MV-4-11 (cell line): Measurements from ENCODE around the gene LMTK3.
"Not testable (repeated sequence)": the region's sequence is repeated elsewhere in the genome, so short reads cannot be mapped to it uniquely, and the experiment has no call there.

Source experiments
- DNase-seq: peaks from one replicate; lab custom pipeline; 2025; lab: John Stamatoyannopoulos, UW

Gene LMTK3

DNA sequence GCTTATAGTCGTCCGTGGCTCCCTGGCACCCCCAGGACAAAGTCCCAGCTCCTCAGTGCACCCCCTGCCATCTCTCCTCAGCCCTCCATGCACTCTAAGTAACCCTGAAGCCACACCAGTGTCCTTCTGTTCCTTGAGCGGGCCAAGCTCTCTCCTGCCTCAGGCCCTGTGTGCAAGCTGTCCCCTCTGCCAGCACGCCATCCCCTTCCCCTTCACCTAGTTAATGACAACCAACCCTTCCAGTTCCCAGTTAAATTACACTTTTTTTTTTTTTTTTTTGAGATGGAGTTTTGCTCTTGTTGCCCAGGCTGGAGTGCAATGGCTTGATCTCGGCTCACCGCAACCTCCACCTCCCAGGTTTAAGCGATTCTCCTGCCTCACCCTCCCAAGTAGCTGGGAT lies 23.2 kb downstream of the LMTK3 start:
- DNase-seq = not testable (repeated sequence)

DNA sequence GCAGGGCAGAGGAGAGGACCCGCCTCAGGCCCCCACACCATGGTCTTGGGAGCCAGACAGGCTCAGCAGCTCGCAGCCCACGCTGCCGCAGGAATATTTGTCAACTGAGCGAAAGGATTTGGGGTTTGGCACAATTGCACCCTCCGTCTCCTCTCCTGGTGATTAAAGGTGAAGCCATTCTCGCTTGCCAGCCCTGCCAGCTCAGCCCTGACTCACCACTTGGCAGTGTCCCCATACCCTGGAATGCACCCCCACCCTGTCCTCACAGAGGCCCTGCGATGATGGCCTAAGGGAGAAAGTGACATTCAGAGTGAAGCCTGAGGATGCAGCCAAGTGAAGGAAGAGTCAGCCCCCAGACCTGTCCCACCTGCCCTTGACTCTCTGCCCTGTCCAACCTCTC lies 23.7 kb downstream of the LMTK3 start:
- no peak for DNase-seq

DNA sequence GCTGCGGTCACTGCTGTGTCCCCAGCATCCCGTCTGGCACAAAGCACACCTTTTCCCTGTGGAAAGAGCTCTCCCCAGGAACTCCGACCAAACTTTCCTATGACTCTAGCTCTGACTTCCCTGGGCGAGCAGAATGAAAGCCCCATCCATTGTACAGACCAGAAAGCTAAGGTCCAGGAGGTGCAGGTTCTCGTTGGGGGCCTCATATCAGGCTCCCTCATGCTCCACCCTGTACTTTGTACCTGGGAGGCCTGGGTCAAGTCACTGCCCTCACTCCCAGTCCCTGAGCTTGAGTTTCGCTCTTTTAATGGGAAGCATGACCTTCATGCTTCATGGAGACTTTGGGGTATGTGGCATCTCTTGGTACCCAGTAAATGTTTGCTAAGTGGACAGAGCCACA lies 24.1 kb downstream of the LMTK3 start:
- DNase-seq = no peak

DNA sequence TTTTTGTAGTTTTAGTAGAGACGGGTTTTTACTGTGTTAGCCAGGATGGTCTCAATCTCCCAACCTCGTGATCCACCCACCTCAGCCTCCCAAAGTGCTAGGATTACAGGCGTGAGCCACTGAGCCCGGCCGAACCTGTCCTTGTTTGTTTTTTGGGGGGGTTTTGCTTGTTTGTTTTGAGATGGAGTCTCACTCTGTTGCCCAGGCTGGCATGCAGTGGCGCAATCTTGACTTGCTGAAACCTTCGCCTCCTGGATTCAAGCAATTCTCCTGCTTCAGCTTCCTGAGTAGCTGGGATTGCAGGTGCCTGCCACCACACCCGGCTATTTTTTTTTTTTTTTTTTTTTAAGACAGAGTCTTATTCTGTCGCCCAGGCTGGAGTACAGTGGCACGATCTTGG lies 24.9 kb downstream of the LMTK3 start:
- DNase-seq = not testable (repeated sequence)

DNA sequence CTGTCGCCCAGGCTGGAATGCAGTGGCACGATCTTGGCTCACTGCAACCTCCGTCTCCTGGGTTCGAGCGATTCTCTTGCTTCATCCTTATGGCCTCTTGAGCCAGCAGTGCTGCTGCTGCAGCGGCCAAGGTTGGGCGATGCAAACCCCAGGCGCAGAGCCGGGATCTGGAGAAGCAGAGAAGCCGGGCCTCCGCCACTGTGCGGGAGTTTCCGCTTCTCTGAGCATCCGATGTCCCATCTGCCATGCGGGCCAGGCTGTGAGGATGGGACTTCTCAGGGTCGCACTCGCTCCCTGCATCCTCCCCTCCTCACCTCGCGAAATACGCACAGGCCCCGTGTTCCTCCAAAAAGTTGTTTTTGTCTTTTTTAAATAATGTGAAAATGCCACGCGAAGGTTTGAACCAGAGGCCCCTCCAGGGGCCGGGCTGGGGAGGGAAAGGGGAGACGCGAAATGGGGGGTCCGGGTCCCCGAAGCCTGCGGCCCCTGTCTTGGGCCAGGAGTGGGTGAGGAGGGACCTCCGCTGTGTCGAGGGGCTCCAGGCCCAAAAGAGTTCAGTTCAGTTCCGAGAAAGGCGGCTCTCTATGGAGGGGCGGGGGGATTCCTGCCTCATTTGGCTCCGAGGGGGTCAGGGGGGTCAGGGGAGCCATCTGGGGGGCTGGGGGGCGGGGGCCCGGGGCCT lies 26.6 kb downstream of the LMTK3 start:
- no peak for DNase-seq

DNA sequence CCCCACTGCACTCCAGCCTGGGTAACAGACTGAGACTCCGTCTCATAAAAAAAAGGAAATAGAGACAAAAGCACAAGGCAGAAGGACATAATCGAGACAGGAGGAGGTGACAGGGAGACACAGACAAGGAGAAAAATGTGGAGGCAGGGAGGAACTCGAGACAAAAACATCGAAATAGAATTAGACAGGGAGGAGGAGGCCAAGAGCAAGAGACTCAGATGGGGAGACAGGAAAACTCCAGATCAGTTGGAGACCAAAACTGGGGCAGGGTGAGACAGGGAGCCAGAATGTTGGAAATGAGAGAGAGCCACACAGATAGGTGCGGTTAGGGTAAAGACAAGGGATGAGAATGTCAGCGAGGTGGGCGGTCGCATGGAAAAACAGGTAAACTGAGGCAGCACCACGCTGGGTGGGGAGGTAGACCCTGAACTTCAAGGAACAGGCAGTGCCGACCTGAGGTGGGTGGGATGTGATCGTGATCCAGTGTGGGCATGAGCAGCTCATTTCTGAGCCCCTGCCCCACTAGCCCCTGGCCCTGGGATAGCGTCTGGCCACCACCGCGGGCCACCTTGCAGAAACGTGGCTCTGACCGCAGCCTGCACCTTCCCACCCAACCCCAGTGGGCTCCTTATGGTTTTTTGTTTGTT lies 27.3 kb downstream of the LMTK3 start:
- DNase-seq = no peak

DNA sequence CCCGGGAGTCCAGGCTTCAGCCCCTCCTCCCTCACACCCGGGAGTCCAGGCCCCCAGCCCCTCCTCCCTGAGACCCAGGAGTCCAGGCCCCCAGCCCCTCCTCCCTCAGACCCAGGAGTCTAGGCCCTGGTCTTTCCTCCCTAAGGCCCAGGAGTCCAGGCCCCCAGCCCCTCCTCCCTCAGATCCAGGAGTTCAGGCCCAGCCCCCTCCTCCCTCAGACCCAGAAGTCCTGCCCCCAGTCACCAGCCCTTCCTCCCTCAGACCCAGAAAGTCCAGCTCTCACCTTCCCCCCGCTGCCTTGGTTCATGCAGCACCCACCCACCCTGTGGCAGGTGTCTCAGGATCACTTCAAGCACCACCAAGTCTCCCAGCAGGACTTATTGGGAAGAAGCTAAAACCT lies 28.3 kb downstream of the LMTK3 start:
- DNase-seq = no peak

DNA sequence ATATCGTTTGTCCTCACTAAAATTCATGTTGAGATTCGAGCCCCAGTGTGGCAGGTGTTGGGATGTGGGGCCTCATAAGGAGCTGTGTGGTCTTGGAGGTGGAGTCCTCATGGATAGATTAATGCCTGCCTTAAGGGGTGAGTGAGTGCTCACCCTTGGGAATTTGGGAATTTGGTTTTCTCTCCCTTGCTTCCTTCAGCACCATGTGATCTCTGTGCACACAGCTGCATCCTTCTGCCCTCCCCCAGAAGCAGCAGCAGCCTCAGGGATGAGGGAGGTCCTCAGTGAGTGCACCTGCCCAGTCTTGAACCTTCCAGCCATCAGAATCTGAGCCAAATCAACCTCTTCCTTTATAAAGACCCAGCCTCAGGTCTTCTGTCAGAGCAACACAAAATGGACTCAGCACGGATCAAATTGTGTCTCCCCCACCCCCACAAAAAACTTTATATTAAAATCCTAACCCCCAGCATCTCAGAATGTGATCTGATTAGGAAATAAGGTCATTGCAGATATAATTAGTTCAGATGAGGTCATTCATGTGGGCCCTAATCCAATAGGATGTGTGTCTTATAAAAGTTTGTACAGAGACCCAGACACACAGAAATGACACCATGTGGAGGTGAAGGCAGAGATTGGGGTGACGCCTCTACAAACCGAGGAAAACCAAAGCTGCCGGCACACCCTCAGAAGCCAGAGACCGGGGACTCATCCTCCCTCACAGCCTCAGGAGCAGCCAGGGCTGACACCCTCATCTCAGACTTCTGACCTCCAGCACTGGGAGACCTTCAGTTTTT lies 29.6 kb downstream of the LMTK3 start:
- no peak for DNase-seq

DNA sequence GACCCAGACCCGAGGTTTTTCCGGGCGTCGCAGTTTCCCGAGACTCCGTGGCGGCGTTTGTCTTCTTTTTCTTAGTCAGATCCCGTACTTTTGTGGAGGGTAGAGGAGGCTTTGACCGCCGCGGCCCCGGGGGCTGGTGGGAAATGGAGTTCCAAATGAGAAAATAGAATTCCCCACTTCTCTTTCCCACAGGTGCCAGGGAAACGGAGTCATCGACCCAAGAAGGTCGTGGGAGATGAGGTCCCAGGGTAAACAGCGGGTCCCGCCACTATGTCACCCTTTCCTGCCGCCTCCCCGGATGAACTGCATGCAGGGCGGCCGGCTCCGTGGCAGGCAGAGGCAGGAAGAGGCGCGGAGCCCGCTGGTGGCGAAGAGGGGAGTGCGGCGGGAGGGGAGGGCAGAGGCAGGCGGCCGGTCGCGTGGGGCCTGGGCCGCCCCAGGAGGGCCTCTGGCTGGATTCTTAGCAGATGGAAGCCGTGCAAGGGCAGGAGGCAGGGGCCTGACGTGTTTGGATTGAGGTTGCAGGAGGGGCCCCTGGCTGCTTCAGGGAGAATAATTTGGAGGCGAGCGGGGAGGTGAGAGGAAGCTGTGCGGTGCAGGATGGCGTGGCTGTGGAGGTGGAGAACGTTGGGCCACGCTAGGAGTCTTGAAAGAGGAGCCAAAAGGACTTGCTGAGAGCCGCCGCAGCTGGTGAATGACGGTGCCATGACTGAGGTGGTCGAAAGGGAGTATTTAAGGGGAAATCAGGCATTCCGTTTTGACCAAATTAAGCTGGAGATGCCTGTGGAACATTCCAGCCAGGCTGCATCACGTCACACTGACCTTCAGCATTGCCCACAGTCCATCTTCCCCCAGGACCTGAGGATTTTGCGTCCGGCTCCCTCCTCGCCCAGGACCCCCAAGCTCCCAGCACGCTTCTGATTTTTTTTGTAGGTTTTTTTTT lies 30.8 kb downstream of the LMTK3 start:
- peak; percentile 58 for DNase-seq

DNA sequence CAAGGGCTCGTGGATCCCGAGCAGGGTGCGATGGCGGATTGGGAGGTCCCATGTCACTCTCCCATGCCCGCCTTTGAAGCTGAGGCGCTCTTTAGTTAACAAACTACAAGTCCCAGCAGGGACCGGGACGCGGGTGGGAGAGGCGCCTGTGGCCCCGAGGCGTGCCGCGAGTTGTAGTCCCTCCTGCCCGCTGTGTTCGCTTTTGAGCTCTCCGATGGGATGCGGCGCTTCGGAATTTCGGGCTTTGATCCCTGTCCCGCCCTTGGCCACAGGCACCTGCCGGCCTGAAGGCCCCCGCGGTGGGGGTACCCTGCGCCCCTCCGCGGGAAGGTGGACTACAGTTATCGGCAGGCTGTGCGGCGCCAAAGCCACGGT lies 31.5 kb downstream of the LMTK3 start:
- peak; percentile 33 for DNase-seq

DNA sequence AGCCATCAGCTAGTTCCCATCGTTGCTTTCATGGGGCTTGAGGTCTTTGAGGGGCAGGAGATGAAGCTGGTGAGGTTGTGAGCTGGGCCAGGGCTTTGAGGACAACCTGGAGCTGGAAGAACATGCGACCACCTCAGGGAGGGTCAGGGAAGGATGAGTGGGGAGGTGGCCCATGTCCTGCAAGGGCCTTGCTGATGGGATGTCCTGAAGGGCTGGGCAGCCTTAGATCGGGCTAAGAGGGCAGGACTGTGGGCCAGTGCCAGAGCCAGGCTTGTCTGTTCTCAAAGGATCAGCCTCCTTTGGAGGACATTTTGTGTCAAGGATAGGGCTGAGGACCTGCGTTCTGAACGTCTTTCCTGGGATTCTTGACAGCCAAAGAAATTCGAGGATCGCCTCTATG lies 31.9 kb downstream of the LMTK3 start:
- DNase-seq = no peak

DNA sequence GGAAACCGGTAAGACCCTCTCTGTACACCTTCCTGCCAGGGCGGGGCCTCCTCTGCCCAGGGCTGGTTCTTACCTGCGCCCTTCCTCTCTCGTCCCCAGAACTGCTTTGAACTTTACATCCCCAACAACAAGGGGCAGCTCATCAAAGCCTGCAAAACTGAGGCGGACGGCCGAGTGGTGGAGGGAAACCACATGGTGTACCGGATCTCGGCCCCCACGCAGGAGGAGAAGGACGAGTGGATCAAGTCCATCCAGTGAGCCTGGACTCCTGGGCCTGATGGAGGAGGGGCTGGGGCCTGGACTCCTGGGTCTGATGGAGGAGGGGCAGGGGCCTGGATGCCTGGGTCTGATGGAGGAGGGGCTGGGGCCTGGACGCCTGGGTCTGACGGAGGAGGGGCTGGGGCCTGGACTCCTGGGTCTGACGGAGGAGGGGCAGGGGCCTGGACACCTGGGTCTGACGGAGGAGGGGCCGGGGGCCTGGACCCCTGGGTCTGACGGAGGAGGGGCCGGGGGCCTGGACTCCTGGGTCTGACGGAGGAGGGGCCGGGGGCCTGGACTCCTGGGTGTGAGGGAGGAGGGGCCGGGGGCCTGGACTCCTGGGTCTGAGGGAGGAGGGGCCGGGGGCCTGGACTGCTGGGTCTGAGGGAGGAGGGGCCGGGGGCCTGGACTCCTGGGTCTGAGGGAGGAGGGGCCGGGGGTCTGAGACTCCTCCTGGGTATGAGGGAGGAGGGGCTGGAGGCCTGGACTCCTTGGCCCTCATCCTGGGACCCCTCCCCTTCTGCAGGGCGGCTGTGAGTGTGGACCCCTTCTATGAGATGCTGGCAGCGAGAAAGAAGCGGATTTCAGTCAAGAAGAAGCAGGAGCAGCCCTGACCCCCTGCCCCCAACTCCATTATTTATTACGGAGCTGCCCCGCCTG lies 33.0 kb downstream of the LMTK3 start:
- DNase-seq = no peak

DNA sequence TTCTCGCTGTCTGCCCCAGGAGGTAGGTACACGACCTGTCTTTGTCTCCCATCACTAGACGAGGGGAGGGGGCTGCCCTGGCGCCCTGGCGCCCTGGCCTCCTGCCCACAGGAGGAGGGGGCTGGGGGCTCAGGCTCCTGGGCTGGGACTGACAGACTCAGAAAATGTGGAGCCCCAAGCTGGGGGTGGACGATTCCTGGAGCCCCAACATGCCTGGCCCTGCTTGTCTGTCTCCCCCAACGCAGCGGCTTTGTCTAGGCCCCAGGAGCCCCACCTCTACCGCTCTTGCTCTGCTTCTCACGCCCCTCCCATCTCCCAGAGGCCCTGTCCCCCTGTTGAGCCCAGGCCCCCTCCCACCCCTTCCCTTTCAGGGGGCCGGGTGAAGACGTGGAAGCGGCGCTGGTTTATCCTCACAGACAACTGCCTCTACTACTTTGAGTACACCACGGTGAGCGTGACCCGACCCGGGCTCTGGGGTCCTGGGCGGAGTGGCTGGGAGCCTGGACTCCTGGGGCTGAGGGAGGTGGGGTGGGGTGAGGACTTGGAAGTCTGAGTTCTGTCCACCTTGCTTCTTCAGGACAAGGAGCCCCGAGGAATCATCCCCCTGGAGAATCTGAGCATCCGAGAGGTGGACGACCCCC lies 33.8 kb downstream of the LMTK3 start:
- DNase-seq = no peak

DNA sequence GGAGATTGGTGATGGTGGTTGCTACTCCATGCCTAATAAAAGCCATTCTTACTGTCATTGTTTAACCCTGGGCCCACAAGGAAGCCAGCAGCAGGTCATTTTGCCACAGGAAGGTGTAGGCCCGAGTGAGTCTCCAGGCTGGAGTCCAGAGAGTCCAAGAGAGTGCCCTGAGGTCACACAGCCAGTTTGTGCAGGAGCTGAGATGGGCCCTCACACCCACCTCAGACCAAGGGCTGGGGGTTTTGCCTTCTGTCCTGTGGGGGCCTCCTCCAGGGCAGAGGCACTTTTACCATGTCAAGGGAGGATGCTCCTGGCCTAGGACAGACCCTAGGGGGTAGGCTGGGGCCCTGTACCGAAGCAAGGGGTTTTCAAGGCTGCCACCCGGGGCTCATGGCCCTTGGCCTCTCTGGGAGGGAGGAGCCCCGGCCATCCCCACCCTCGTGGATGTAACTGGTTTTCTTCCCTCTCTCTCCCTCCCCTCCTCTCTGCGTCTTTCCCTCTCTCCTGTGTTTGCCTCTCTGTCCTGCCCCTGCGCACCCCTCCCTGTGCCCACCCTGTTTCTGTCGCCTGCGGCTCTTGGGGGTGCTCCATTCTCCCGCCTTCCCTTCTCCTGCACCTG lies 34.5 kb downstream of the LMTK3 start:
- no peak for DNase-seq

DNA sequence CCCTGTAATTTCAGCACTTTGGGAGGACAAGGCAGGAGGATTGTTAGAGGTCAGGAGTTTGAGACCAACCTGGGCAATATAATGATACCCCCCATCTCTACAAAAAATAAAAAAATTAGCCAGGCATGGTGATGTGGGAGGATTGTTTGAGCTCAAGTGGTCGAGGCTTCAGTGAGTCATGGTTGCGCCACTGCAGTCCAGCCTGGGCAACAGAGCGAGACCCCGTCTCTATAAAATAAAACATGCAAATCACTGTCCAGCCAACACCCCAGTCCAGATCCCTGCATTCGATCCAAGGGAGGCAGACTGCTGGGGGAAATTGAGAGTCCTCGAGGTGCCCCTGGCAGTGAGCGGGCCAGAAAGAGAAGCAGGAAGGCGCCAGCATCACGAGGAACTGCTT lies 35.5 kb downstream of the LMTK3 start:
- peak; percentile 24 for DNase-seq

DNA sequence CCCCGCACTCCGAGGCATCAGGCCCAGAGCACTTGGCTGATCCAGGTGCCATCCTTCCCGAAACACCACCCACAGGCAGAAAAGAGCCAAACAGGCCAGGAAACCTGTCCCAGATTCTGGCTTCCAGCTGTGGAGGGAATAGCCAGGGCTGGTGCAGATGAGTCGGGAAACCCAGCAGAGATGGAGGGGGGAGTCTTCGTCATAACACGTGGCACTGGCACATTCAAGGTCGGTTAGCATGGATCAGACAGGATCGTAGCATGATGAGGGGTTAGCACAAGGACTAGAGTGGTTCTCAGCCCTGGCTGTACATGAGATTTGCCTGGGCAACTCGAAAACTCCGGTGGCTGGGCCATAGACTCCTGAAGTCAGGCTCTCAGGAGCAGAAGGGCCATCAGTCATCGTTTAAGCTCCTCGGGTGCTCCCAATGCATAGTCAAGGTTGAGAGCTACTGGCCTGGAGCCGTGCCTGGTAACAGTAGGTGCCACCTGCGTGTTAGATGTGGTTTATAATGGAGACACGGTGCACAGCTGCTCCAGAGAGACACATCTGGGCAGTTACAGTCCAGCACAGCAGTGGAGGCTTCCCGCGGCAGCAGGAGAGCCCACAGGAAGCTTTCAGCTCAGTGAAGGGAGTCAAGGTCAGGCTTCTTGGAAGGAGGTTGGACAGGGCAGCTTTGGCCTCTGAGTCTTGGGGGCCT lies 36.1 kb downstream of the LMTK3 start:
- DNase-seq = no peak

DNA sequence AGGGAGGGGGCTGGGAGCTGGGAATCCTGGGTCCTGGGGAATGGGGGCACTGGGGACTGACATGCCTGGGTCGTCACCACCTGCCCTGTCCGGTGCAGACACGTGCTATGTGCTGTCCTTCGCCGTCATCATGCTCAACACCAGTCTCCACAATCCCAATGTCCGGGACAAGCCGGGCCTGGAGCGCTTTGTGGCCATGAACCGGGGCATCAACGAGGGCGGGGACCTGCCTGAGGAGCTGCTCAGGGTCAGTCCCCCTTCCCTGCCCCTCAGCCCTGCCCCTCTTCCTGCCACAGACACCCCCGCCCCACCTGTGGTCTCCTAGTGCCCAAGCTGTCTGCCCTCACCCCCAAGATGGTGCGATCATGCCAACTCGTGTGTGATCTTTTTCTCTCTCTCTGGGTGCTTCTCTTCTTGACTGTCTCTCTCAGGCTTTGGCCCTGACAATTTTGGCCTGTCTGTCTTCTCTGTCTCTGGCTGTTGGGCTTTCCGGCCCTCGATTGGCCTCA lies 37.5 kb downstream of the LMTK3 start:
- no peak for DNase-seq

DNA sequence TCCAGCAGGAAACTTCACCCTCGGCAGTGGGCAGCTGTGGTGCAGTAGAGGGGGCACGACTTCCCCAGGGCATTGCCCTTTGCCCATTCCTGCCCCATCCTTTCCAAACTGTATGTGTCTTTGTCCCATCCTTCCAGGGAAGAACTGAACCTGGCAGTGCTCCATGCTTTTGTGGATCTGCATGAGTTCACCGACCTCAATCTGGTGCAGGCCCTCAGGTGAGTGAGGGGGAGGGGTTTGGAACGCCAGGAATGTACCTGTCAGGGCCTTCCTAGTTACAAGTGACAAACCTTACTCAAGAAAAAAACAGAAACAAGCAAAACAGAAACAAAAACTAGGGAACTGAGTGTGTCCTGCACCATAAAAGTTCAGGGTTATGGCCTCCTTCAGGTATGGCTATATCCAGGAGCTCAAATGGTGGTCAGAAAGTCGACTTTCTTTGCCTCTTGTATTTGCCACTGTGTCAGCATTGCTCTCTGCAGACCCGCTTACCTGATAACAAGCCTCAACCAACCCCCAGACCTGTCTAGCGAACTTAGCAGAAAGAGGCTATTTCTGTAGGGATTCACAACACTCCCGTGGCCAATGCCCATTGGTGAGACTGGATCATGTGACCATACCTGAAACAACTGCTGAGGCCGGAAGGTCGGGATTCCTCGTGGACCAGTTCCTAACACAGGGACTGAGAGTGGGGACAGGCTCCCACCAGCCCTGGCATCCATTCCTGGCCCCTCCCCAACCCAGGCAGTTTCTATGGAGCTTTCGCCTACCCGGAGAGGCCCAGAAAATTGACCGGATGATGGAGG lies 38.3 kb downstream of the LMTK3 start:
- no peak for DNase-seq
